Panc1 (cell line): ENCODE measurements around the gene ZP1. TPM values are rescaled to one million over a fixed set of nuclear protein-coding genes. Genes with fewer than 3 reads are reported as not detected.

Source experiments
- ATAC-seq: fragments of 200-7000 bp; cut with Tn5 transposase; 2 replicates; pipeline ENCODE4 v1.9.1; 2020; ENCODE audit warnings: mild to moderate bottlenecking, moderate library complexity
- BruUV-seq: library from RNA; stranded (reverse); fragments of 400-500 nt; replicated peaks from 2 replicates; lab custom pipeline; 2021; lab: Mats Ljungman, UMichigan
- CTCF ChIA-PET: fragments of 300-600 bp; sonication (Branson Sonifier 250); formaldehyde crosslinking; loops from one replicate; lab custom pipeline; 2022; ENCODE audit warnings: antibody characterized with exemption; lab: Charles Lee
- POLR2A ChIA-PET: fragments of 300-600 bp; sonication (Branson Sonifier 250); formaldehyde crosslinking; loops from one replicate; lab custom pipeline; 2022; ENCODE audit warnings: antibody characterized with exemption; lab: Charles Lee
- DNase-seq: peaks from one replicate; pipeline ENCODE4 v3.0.0-alpha.2; 2010; ENCODE audit warnings: low read depth, low spot score
- H3K27ac ChIP-seq: 2 replicates; pipeline ENCODE4 v1.5.1; 2011; ENCODE audit warnings: mild to moderate bottlenecking, low read length, inconsistent platforms
- H3K27me3 ChIP-seq: fragments of 200-500 bp; sonication (Bioruptor generic); 2 replicates; pipeline ENCODE4 v1.6.0; 2014; ENCODE audit warnings: low read length, inconsistent platforms; ENCODE audit not compliant: control insufficient read depth, insufficient read depth
- H3K36me3 ChIP-seq: fragments of 200-500 bp; sonication (Bioruptor generic); 2 replicates; pipeline ENCODE4 v1.5.1; 2014; ENCODE audit warnings: inconsistent platforms, mild to moderate bottlenecking, low read length, moderate library complexity; ENCODE audit not compliant: control insufficient read depth, insufficient read depth
- H3K4me1 ChIP-seq: 2 replicates; pipeline ENCODE4 v1.5.1; 2011; ENCODE audit warnings: inconsistent platforms, mild to moderate bottlenecking, low read length, moderate library complexity; ENCODE audit not compliant: control insufficient read depth, insufficient read depth
- H3K4me3 ChIP-seq, 2 experiments: 2 replicates each; pipeline ENCODE4 v1.5.1; 2011 to 2012; ENCODE audit warnings: low read depth in 2 of 2, low read length in 2 of 2, mild to moderate bottlenecking in 2 of 2, inconsistent platforms in 1 of 2, moderate library complexity in 1 of 2
- H3K9me3 ChIP-seq: fragments of 200-500 bp; sonication (Bioruptor generic); 2 replicates; pipeline ENCODE4 v1.5.1; 2014; ENCODE audit warnings: low read depth, mild to moderate bottlenecking, inconsistent platforms, low read length, moderate library complexity; ENCODE audit not compliant: control insufficient read depth, insufficient read depth
- CTCF ChIP-seq: fragments of 450-650 bp; IDR thresholded peaks from 2 replicates; pipeline ENCODE4 v1.5.1; 2017; ENCODE audit warnings: mild to moderate bottlenecking
- POLR2AphosphoS5 ChIP-seq: IDR thresholded peaks from 2 replicates; pipeline ENCODE4 v1.6.1; 2012; ENCODE audit warnings: mild to moderate bottlenecking, low read depth, low read length, moderate library complexity
- SIN3A ChIP-seq: IDR thresholded peaks from 2 replicates; pipeline ENCODE4 v1.6.1; 2012; ENCODE audit warnings: low read depth, mild to moderate bottlenecking, low read length, moderate library complexity, borderline replicate concordance; ENCODE audit not compliant: insufficient read depth
- TCF7L2 ChIP-seq: IDR thresholded peaks from 2 replicates; pipeline ENCODE4 v1.6.1; 2011; ENCODE audit warnings: mild to moderate bottlenecking, low read depth, low read length, inconsistent platforms
- in situ Hi-C: cut with HindIII; loops from 2 replicates; pipeline ENCODE4 v1.10.0; 2016; ENCODE audit warnings: low sequenced_read_pairs, low pct_unique_long_range_greater_than_20kb
- intact Hi-C: fragments of 100-400 bp; cut with micrococcal nuclease; formaldehyde crosslinking; loops from one replicate; pipeline ENCODE4 v1.10.0; 2022; ENCODE audit not compliant: unreplicated experiment
- total RNA-seq: library from RNA; stranded (reverse); gene quantifications from one replicate; pipeline ENCODE4 v1.2.1, GENCODE V29; 2021; ENCODE audit not compliant: unreplicated experiment
- TF ChIP-seq, protein P1 (sequence below), 2 experiments: IDR thresholded peaks; 2 replicates each; pipeline ENCODE4 v1.6.1; 2011 to 2012; ENCODE audit warnings: low read depth in 2 of 2, control low read depth in 1 of 2, low read length in 1 of 2, mild to moderate bottlenecking in 1 of 2, moderate library complexity in 1 of 2; ENCODE audit not compliant: insufficient read depth in 1 of 2

Gene ZP1
- total RNA-seq, 1 experiment from 2014 or later, result not detected

- CTCF ChIA-PET, result interaction anchor here (1.0 kb wide), 1 partner anchor 212 kb away, joined by 3 read pairs; no protein-coding TSS in a partner anchor
- Histone ChIP-seq H3K9me3 (no peaks in the 10 kb centered on the region), H3K36me3 (no peaks in the 10 kb centered on the region; the same call in 1 of the 2 replicates), H3K27ac (peak overlapping the region; percentile 97), H3K4me3 (peak overlapping the region; percentile 69 to 79), H3K4me1 (peaks cover 15% of the 10 kb centered on the region), H3K27me3 (no peaks in the 10 kb centered on the region)
- intact Hi-C loops (no loop called here), in situ Hi-C loops (no loop called here)
- no peak for DNase-seq
- TF ChIP-seq, protein P1, sequence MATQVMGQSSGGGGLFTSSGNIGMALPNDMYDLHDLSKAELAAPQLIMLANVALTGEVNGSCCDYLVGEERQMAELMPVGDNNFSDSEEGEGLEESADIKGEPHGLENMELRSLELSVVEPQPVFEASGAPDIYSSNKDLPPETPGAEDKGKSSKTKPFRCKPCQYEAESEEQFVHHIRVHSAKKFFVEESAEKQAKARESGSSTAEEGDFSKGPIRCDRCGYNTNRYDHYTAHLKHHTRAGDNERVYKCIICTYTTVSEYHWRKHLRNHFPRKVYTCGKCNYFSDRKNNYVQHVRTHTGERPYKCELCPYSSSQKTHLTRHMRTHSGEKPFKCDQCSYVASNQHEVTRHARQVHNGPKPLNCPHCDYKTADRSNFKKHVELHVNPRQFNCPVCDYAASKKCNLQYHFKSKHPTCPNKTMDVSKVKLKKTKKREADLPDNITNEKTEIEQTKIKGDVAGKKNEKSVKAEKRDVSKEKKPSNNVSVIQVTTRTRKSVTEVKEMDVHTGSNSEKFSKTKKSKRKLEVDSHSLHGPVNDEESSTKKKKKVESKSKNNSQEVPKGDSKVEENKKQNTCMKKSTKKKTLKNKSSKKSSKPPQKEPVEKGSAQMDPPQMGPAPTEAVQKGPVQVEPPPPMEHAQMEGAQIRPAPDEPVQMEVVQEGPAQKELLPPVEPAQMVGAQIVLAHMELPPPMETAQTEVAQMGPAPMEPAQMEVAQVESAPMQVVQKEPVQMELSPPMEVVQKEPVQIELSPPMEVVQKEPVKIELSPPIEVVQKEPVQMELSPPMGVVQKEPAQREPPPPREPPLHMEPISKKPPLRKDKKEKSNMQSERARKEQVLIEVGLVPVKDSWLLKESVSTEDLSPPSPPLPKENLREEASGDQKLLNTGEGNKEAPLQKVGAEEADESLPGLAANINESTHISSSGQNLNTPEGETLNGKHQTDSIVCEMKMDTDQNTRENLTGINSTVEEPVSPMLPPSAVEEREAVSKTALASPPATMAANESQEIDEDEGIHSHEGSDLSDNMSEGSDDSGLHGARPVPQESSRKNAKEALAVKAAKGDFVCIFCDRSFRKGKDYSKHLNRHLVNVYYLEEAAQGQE (IDR thresholded peaks at IDR 0.05; ENCODE audit: insufficient read depth in 1 of 2, low read depth in 2 of 2, low read length in 1 of 2), result no peak
- TF ChIP-seq TCF7L2 (no peak), POLR2AphosphoS5 (no peak), SIN3A (no peak; the same call in 1 of the 2 replicates), CTCF (no peak)
- BruUV-seq, result no TSS peak
- peak; percentile 35 for ATAC-seq
- POLR2A ChIA-PET, result no interaction called here
Measured at GRCh38 chr11:60914633-60915247, 47.4 kb downstream of the ZP1 start.

DNA sequence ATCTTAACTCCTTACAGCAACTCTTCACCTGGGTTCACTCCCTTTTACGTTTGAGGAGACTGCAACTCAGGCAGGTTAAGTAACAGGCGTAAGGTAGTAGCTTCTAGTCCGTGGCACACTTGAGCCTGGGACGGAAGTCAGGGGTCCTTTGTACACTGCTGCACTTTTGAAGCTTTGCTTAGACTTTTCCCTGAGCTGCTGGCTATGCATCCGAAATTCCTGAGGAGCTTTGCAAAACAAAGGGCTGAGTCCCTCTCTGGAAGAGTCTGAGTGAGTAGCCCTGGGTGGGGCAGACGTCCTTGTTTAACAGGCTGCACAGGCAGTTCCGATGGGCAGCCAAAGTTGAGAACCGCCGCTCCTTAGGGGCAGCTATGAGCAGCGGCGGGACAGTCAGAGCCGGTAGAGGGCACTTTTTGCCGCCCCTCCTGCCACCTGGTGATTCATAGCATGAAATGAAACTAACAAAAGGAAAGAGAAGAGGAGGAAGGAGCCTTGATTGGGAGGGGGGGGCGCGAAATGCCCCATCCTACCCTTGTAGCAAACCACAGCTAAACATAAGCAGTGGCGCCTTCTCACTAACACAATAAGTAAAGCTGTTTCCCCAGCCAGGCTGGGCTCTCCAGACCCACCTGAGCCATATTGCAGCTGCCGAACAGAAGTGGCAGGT is 48.0 kb downstream of the ZP1 start:
- Histone ChIP-seq H3K27me3 (no peaks in the 10 kb centered on the region), H3K4me3 (peak overlapping the region; percentile 69 to 79), H3K9me3 (no peaks in the 10 kb centered on the region), H3K36me3 (no peaks in the 10 kb centered on the region; the same call in 1 of the 2 replicates), H3K27ac (peak overlapping the region; percentile 97), H3K4me1 (peaks cover 15% of the 10 kb centered on the region)
- POLR2A ChIA-PET, result no interaction called here
- no TSS peak for BruUV-seq
- no peak for DNase-seq
- no peak for TF ChIP-seq POLR2AphosphoS5
- peak; percentile 76 for TF ChIP-seq CTCF
- in situ Hi-C loops (no loop called here), intact Hi-C loops (no loop called here)
- CTCF ChIA-PET, result interaction anchor here (0.6 to 1.0 kb wide), 5 partner anchors 25 to 1130 kb away, joined by 3 read pairs; partner anchors contain the start of gene CYB561A3
- peak; percentile 73 for ATAC-seq
